GM23338 (cell line): Measurements from ENCODE around the gene ZBTB20. TPM values are rescaled to one million over a fixed set of nuclear protein-coding genes. Genes with fewer than 3 reads are reported as not detected.

Experiments used
- ATAC-seq: fragments of 200-7000 bp; cut with Tn5 transposase; 3 replicates; pipeline ENCODE4 v1.9.1; 2020
- DNase-seq: peaks from one replicate; pipeline ENCODE4 v3.0.0-alpha.2; 2015; ENCODE audit warnings: low spot score
- H2AFZ ChIP-seq: fragments of 200-600 bp; sonication (generic); 2 replicates; pipeline ENCODE4 v1.8.0; 2016; ENCODE audit warnings: antibody characterized with exemption, mild to moderate bottlenecking, moderate library complexity
- H3F3A ChIP-seq: fragments of 200-600 bp; sonication (generic); replicated peaks from 2 replicates; pipeline ENCODE4 v1.8.0; 2017; ENCODE audit warnings: antibody characterized with exemption, mixed run types, low read depth
- H3K27ac ChIP-seq: fragments of 200-600 bp; sonication (generic); 2 replicates; pipeline ENCODE4 v1.6.1; 2016; ENCODE audit warnings: low read depth
- H3K27me3 ChIP-seq: fragments of 200-600 bp; sonication (generic); 2 replicates; pipeline ENCODE4 v1.8.0; 2016; ENCODE audit warnings: mild to moderate bottlenecking, mixed run types, moderate library complexity; ENCODE audit not compliant: insufficient read depth
- H3K36me3 ChIP-seq: fragments of 200-600 bp; sonication (generic); 2 replicates; pipeline ENCODE4 v1.8.0; 2016; ENCODE audit warnings: mild to moderate bottlenecking; ENCODE audit not compliant: insufficient read depth
- H3K4me1 ChIP-seq: fragments of 200-600 bp; sonication (generic); 2 replicates; pipeline ENCODE4 v1.8.0; 2016; ENCODE audit warnings: mild to moderate bottlenecking, moderate library complexity; ENCODE audit not compliant: insufficient read depth
- H3K4me2 ChIP-seq: fragments of 200-600 bp; sonication (generic); 2 replicates; pipeline ENCODE4 v1.7.1; 2017; ENCODE audit warnings: mixed run types
- H3K4me3 ChIP-seq: fragments of 200-600 bp; sonication (generic); 2 replicates; pipeline ENCODE4 v1.6.1; 2016; ENCODE audit warnings: mixed run types
- H3K79me2 ChIP-seq: fragments of 200-600 bp; sonication (generic); replicated peaks from 2 replicates; pipeline ENCODE4 v1.8.0; 2017; ENCODE audit warnings: mild to moderate bottlenecking; ENCODE audit not compliant: insufficient read depth
- H3K9me2 ChIP-seq: fragments of 200-600 bp; sonication (generic); 2 replicates; pipeline ENCODE4 v1.8.0; 2017; ENCODE audit not compliant: insufficient read depth
- H4K20me1 ChIP-seq: fragments of 200-600 bp; sonication (generic); replicated peaks from 2 replicates; pipeline ENCODE4 v1.8.0; 2017; ENCODE audit warnings: mild to moderate bottlenecking; ENCODE audit not compliant: insufficient read depth
- H3K27ac Mint-ChIP-seq: 2 replicates; pipeline ENCODE4 v1.8.0; 2020; ENCODE audit warnings: inconsistent platforms, mild to moderate bottlenecking, moderate library complexity, mixed read lengths
- H3K27me3 Mint-ChIP-seq: 3 replicates; pipeline ENCODE4 v1.8.0; 2022; ENCODE audit warnings: low read depth, mild to moderate bottlenecking, moderate library complexity, mixed read lengths, inconsistent platforms; ENCODE audit not compliant: insufficient read depth, poor library complexity
- H3K36me3 Mint-ChIP-seq: 3 replicates; pipeline ENCODE4 v1.8.0; 2021; ENCODE audit warnings: low read depth, mild to moderate bottlenecking, inconsistent platforms, moderate library complexity, mixed read lengths
- H3K4me1 Mint-ChIP-seq: 3 replicates; pipeline ENCODE4 v1.8.0; 2020; ENCODE audit warnings: mild to moderate bottlenecking, inconsistent platforms, mixed read lengths
- H3K4me3 Mint-ChIP-seq: 3 replicates; pipeline ENCODE4 v1.8.0; 2021; ENCODE audit warnings: moderate library complexity, mild to moderate bottlenecking, inconsistent platforms, mixed read lengths
- H3K9me3 Mint-ChIP-seq: 3 replicates; pipeline ENCODE4 v1.8.0; 2020; ENCODE audit warnings: moderate library complexity, mild to moderate bottlenecking, inconsistent platforms, mixed read lengths
- EZH2 ChIP-seq: fragments of 200-600 bp; sonication (generic); IDR thresholded peaks from one replicate; pipeline ENCODE4 v1.8.0; 2017; ENCODE audit warnings: antibody characterized with exemption, mild to moderate bottlenecking, low read depth; ENCODE audit not compliant: unreplicated experiment
- NANOG ChIP-seq: IDR thresholded peaks from 2 replicates; pipeline ENCODE4 v1.6.1; 2016; ENCODE audit warnings: antibody characterized with exemption, borderline replicate concordance
- STAT1 ChIP-seq: IDR thresholded peaks from one replicate; pipeline ENCODE4 v1.6.1; 2016; ENCODE audit warnings: antibody characterized with exemption; ENCODE audit not compliant: unreplicated experiment
- ZNF114 ChIP-seq: fragments of 250-450 bp; sonication (Bioruptor Pico); IDR thresholded peaks from 2 replicates; pipeline ENCODE4 v1.5.0; 2020; ENCODE audit warnings: mild to moderate bottlenecking, moderate library complexity
- ZNF331 ChIP-seq: fragments of 250-450 bp; sonication (Bioruptor Pico); IDR thresholded peaks from 2 replicates; pipeline ENCODE4 v1.5.0; 2020; ENCODE audit warnings: low read depth, mild to moderate bottlenecking, moderate library complexity
- polyA plus RNA-seq: library from polyadenylated mRNA; unstranded; fragments of >200 nt; fragmentation: Nextera tagmentation; extraction: Ambion mirVana; gene quantifications from 2 replicates; pipeline ENCODE4 v1.2.1, GENCODE V29; 2016
- total RNA-seq: library from RNA; depleted of rRNA; stranded (reverse); fragments of >200 nt; shearing (Covaris generic); gene quantifications from 2 replicates; pipeline ENCODE4 v1.2.3, GENCODE V29; 2014
- TF ChIP-seq, protein P1 (sequence below), 2 experiments: fragments of 200-600 bp in 1 of 2; sonication (generic) in 1 of 2; conservative IDR thresholded peaks; 2 replicates each; pipeline versions ENCODE4 v1.5.1 to v1.6.1; 2016 to 2017; ENCODE audit warnings: antibody characterized with exemption in 2 of 2, low read depth in 2 of 2, mild to moderate bottlenecking in 2 of 2, moderate library complexity in 1 of 2
- TF ChIP-seq, protein P2 (sequence below): fragments of 250-450 bp; sonication (Bioruptor Pico); IDR thresholded peaks from 2 replicates; pipeline ENCODE4 v1.5.0; 2020; ENCODE audit warnings: mild to moderate bottlenecking, moderate library complexity

Gene ZBTB20
- total and polyA plus RNA-seq, 2 experiments from 2014 or later, result 2.0 to 3.3 TPM

GRCh38 chr3:114421204-114421603, 725.9 kb downstream of the ZBTB20 start:
- Histone ChIP-seq H3K4me2 (no peak overlapping the region), H3K4me3 (no peak overlapping the region), H4K20me1 (no peaks in the 10 kb centered on the region), H3K4me1 (peaks cover 14% of the 10 kb centered on the region; the same call in 1 of the 2 replicates), H2AFZ (no peak overlapping the region), H3K79me2 (no peaks in the 10 kb centered on the region), H3K36me3 (no peaks in the 10 kb centered on the region), H3F3A (no peaks in the 10 kb centered on the region), H3K27me3 (no peaks in the 10 kb centered on the region), H3K9me2 (no peaks in the 10 kb centered on the region), H3K27ac (no peak overlapping the region)
- peaks cover under 1% of the 10 kb centered on the region; the same call in 1 of the 3 replicates for H3K36me3 Mint-ChIP-seq
- H3K4me3 Mint-ChIP-seq, result no peak overlapping the region
- H3K4me1 Mint-ChIP-seq, result peaks cover 22% of the 10 kb centered on the region
- ATAC-seq (no peak), DNase-seq (no peak)
- TF ChIP-seq ZNF331 (CRISPR knock-in tag) (no peak), EZH2 (no peak), STAT1 (no peak), ZNF114 (no peak), NANOG (no peak)
- TF ChIP-seq, protein P1, sequence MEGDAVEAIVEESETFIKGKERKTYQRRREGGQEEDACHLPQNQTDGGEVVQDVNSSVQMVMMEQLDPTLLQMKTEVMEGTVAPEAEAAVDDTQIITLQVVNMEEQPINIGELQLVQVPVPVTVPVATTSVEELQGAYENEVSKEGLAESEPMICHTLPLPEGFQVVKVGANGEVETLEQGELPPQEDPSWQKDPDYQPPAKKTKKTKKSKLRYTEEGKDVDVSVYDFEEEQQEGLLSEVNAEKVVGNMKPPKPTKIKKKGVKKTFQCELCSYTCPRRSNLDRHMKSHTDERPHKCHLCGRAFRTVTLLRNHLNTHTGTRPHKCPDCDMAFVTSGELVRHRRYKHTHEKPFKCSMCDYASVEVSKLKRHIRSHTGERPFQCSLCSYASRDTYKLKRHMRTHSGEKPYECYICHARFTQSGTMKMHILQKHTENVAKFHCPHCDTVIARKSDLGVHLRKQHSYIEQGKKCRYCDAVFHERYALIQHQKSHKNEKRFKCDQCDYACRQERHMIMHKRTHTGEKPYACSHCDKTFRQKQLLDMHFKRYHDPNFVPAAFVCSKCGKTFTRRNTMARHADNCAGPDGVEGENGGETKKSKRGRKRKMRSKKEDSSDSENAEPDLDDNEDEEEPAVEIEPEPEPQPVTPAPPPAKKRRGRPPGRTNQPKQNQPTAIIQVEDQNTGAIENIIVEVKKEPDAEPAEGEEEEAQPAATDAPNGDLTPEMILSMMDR (conservative IDR thresholded peaks at IDR 0.05; ENCODE audit: low read depth in 2 of 2), result no peak
- TF ChIP-seq, protein P2, sequence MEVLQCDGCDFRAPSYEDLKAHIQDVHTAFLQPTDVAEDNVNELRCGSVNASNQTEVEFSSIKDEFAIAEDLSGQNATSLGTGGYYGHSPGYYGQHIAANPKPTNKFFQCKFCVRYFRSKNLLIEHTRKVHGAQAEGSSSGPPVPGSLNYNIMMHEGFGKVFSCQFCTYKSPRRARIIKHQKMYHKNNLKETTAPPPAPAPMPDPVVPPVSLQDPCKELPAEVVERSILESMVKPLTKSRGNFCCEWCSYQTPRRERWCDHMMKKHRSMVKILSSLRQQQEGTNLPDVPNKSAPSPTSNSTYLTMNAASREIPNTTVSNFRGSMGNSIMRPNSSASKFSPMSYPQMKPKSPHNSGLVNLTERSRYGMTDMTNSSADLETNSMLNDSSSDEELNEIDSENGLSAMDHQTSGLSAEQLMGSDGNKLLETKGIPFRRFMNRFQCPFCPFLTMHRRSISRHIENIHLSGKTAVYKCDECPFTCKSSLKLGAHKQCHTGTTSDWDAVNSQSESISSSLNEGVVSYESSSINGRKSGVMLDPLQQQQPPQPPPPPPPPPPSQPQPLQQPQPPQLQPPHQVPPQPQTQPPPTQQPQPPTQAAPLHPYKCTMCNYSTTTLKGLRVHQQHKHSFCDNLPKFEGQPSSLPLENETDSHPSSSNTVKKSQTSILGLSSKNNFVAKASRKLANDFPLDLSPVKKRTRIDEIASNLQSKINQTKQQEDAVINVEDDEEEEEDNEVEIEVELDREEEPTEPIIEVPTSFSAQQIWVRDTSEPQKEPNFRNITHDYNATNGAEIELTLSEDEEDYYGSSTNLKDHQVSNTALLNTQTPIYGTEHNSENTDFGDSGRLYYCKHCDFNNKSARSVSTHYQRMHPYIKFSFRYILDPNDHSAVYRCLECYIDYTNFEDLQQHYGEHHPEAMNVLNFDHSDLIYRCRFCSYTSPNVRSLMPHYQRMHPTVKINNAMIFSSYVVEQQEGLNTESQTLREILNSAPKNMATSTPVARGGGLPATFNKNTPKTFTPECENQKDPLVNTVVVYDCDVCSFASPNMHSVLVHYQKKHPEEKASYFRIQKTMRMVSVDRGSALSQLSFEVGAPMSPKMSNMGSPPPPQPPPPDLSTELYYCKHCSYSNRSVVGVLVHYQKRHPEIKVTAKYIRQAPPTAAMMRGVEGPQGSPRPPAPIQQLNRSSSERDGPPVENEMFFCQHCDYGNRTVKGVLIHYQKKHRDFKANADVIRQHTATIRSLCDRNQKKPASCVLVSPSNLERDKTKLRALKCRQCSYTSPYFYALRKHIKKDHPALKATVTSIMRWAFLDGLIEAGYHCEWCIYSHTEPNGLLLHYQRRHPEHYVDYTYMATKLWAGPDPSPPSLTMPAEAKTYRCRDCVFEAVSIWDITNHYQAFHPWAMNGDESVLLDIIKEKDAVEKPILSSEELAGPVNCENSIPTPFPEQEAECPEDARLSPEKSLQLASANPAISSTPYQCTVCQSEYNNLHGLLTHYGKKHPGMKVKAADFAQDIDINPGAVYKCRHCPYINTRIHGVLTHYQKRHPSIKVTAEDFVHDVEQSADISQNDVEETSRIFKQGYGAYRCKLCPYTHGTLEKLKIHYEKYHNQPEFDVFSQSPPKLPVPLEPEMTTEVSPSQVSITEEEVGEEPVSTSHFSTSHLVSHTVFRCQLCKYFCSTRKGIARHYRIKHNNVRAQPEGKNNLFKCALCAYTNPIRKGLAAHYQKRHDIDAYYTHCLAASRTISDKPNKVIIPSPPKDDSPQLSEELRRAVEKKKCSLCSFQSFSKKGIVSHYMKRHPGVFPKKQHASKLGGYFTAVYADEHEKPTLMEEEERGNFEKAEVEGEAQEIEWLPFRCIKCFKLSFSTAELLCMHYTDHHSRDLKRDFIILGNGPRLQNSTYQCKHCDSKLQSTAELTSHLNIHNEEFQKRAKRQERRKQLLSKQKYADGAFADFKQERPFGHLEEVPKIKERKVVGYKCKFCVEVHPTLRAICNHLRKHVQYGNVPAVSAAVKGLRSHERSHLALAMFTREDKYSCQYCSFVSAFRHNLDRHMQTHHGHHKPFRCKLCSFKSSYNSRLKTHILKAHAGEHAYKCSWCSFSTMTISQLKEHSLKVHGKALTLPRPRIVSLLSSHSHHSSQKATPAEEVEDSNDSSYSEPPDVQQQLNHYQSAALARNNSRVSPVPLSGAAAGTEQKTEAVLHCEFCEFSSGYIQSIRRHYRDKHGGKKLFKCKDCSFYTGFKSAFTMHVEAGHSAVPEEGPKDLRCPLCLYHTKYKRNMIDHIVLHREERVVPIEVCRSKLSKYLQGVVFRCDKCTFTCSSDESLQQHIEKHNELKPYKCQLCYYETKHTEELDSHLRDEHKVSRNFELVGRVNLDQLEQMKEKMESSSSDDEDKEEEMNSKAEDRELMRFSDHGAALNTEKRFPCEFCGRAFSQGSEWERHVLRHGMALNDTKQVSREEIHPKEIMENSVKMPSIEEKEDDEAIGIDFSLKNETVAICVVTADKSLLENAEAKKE (CRISPR knock-in tag), result no peak
- H3K27ac Mint-ChIP-seq, result no peak overlapping the region
- peaks cover 6% of the 10 kb centered on the region; the same call in 2 of the 3 replicates for H3K9me3 Mint-ChIP-seq
- H3K27me3 Mint-ChIP-seq, result no peaks in the 10 kb centered on the region
